K562 (cell line): Measurements from ENCODE around the gene RALGPS1. TPM values are rescaled to one million over a fixed set of nuclear protein-coding genes. Genes with fewer than 3 reads are reported as not detected.

ENCODE experiments used
- JUND ChIP-seq, 2 experiments: IDR thresholded peaks; 2 replicates in 1 of 2; 3 replicates in 1 of 2; pipeline ENCODE4 v1.6.1; 2011; ENCODE audit warnings: borderline replicate concordance in 2 of 2, low read depth in 2 of 2, low read length in 2 of 2, improper control_type of control experiment in 1 of 2, missing biosample characterization in 1 of 2, missing genetic modification characterization in 1 of 2, missing genetic modification reagents in 1 of 2
- MNT ChIP-seq, 2 experiments: fragments of 450-650 bp; conservative IDR thresholded peaks; 2 replicates each; pipeline ENCODE4 v1.6.1; 2017; ENCODE audit warnings: mild to moderate bottlenecking in 2 of 2, moderate library complexity in 2 of 2
- NFE2L1 ChIP-seq: fragments of 450-650 bp; IDR thresholded peaks from 2 replicates; pipeline ENCODE4 v1.6.1; 2016; ENCODE audit warnings: missing genetic modification characterization, low read depth, mild to moderate bottlenecking, missing compliant biosample characterization, moderate library complexity, borderline replicate concordance
- PTBP1 ChIP-seq: fragments of 200-400 bp; formaldehyde crosslinking; IDR thresholded peaks from 2 replicates; pipeline ENCODE4 v1.6.1; 2017; ENCODE audit warnings: low read depth, low read length
- SREBF1 ChIP-seq: fragments of 150-350 bp; IDR thresholded peaks from 2 replicates; pipeline ENCODE4 v1.6.1; 2014; ENCODE audit warnings: antibody characterized with exemption, low read depth, low read length, borderline replicate concordance
- SRSF3 ChIP-seq: fragments of 200-400 bp; formaldehyde crosslinking; IDR thresholded peaks from 2 replicates; pipeline ENCODE4 v1.6.1; 2016; ENCODE audit warnings: mild to moderate bottlenecking, low read length, moderate library complexity; ENCODE audit not compliant: insufficient read depth
- XRCC4 ChIP-seq: IDR thresholded peaks from one replicate; pipeline ENCODE4 v1.6.1; 2011; ENCODE audit not compliant: insufficient read depth, insufficient read length; ENCODE audit errors: extremely low read depth
- YY1 ChIP-seq, 3 experiments: IDR thresholded peaks; 2 replicates each; pipeline ENCODE4 v1.6.1; 2011; ENCODE audit warnings: low read length in 2 of 3, mild to moderate bottlenecking in 2 of 3, moderate library complexity in 2 of 3, borderline replicate concordance in 1 of 3, control low read depth in 1 of 3, low read depth in 1 of 3; ENCODE audit not compliant: insufficient read depth in 3 of 3, insufficient replicate concordance in 2 of 3, control insufficient read depth in 1 of 3, insufficient read length in 1 of 3; ENCODE audit errors: extremely low read depth in 1 of 3
- ZKSCAN1 ChIP-seq: fragments of 150-350 bp; IDR thresholded peaks from 2 replicates; pipeline ENCODE4 v1.6.1; 2016; ENCODE audit warnings: low read depth, low read length
- ZKSCAN3 ChIP-seq: fragments of 250-450 bp; sonication (Bioruptor Pico); IDR thresholded peaks from 2 replicates; pipeline ENCODE4 v1.4.0; 2020
- polyA plus RNA-seq, 8 experiments: library from polyadenylated mRNA; depleted of rRNA in 4 of 8; stranded (reverse) in 5 of 8; unstranded in 3 of 8; fragments of >200 nt; fragmentation: Nextera tagmentation in 2 of 8; fragmentation: Illumina TruSeq in 1 of 8; extraction: Ambion mirVana in 2 of 8; extraction: Trizol in 1 of 8; gene quantifications; 2 replicates each; pipeline versions ENCODE4 v1.2.1 to v1.2.3, GENCODE V29; 2011 to 2014; ENCODE audit warnings: inconsistent platforms in 1 of 8, missing spikeins in 1 of 8
- total RNA-seq, 7 experiments: library from RNA; depleted of rRNA in 6 of 7; stranded (reverse); fragments of >200 nt in 6 of 7; fragmentation: Illumina TruSeq in 2 of 7; extraction: Trizol in 2 of 7; gene quantifications; 2 replicates each; pipeline versions ENCODE4 v1.2.1 to v1.2.3, GENCODE V29; 2011 to 2021; ENCODE audit warnings: low replicate concordance in 1 of 7
- TF ChIP-seq, protein P1 (sequence below): fragments of 450-650 bp; conservative IDR thresholded peaks from 2 replicates; pipeline ENCODE4 v1.6.1; 2016; ENCODE audit warnings: missing genetic modification characterization, low read depth, mild to moderate bottlenecking, missing compliant biosample characterization, moderate library complexity
- TF ChIP-seq, protein P2 (sequence below): fragments of 450-650 bp; formaldehyde crosslinking; IDR thresholded peaks from 2 replicates; pipeline ENCODE4 v1.4.0; 2020; ENCODE audit warnings: mild to moderate bottlenecking, moderate library complexity

The RALGPS1 gene
- total and polyA plus RNA-seq, 9 of the 15 experiments (the other 6 are each of a cell fraction or from before 2014, with no cell fraction given): 0.04 to 2.6 (median 1.5) TPM

- TF ChIP-seq ZKSCAN1 (no peak), PTBP1 (no peak), JUND (IDR thresholded peaks at IDR 0.05; ENCODE audit: borderline replicate concordance, low read depth, low read length) (no peak), JUND (tag; IDR thresholded peaks at IDR 0.05; ENCODE audit: borderline replicate concordance, low read depth, low read length) (peak; percentile 16; the same call in 1 of the 3 replicates), NFE2L1 (tag) (no peak), XRCC4 (no peak), SREBF1 (0 out of 2 replicates have a peak, but pooled peaks have one; percentile 12), ZKSCAN3 (CRISPR knock-in tag) (no peak), MNT (conservative IDR thresholded peaks at IDR 0.05) (no peak), SRSF3 (no peak), YY1 (IDR thresholded peaks at IDR 0.05; ENCODE audit: borderline replicate concordance in 1 of 3, control insufficient read depth in 1 of 3, extremely low read depth in 1 of 3, insufficient read depth in 3 of 3, insufficient read length in 1 of 3, insufficient replicate concordance in 2 of 3, low read depth in 1 of 3, low read length in 2 of 3) (peak in 1 of 3 experiments; percentile 24)
- TF ChIP-seq, protein P1, sequence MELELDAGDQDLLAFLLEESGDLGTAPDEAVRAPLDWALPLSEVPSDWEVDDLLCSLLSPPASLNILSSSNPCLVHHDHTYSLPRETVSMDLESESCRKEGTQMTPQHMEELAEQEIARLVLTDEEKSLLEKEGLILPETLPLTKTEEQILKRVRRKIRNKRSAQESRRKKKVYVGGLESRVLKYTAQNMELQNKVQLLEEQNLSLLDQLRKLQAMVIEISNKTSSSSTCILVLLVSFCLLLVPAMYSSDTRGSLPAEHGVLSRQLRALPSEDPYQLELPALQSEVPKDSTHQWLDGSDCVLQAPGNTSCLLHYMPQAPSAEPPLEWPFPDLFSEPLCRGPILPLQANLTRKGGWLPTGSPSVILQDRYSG (tag): no peak
- TF ChIP-seq, protein P2, sequence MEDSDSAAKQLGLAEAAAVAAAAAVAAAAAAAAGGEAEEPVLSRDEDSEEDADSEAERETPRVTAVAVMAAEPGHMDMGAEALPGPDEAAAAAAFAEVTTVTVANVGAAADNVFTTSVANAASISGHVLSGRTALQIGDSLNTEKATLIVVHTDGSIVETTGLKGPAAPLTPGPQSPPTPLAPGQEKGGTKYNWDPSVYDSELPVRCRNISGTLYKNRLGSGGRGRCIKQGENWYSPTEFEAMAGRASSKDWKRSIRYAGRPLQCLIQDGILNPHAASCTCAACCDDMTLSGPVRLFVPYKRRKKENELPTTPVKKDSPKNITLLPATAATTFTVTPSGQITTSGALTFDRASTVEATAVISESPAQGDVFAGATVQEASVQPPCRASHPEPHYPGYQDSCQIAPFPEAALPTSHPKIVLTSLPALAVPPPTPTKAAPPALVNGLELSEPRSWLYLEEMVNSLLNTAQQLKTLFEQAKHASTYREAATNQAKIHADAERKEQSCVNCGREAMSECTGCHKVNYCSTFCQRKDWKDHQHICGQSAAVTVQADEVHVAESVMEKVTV (CRISPR knock-in tag): peak; percentile 98
Measured at GRCh38 chr9:127199001-127199791, 284.6 kb downstream of the RALGPS1 start (continued).
